Measurements from ENCODE around the gene EPHA3.

EPHA3 gene

DNA sequence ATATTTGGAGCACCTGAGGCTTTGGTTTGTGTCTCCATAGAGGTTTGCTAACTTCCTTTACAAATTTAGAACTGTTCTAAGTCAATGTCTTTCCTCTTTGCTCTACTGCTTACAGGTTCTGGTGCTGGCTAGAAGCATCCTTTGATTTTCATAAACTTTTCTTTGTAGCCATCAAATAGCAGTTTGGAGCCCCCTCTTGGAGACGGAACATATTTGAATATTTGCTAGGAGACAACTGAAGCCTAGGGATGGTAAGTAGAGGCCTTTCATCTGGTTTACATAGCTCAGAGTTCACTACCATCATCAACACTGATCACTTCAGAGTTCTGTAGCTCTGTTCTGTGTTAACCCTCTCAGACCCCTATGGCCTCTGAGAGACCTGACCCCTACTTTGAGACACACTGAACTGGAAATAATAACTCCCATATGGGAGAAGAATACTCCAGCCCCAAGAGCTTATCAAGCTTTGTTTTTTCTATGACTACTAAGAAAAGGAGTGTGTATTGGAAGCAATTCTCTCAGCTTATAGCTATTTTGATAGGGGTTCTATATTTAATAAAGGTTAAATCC lies 420.4 kb downstream of the EPHA3 start:
- DNase-seq (ENCODE audit: insufficient read length, low spot score) (no peak), FAIRE-seq (no peak)
